Stomach smooth muscle (tissue), 2 donors: Measurements from ENCODE around the gene ABCC3.

ENCODE experiments used
- H3K27ac ChIP-seq: one replicate; pipeline ENCODE4 v1.7.0; 2013; ENCODE audit warnings: mild to moderate bottlenecking, low read length, inconsistent platforms
- H3K27me3 ChIP-seq, 2 donors: one replicate each; pipeline ENCODE4 v1.7.0; 2013; ENCODE audit warnings: low read length in 2 of 2; ENCODE audit not compliant: insufficient read depth in 2 of 2, control insufficient read depth in 1 of 2
- H3K36me3 ChIP-seq, 2 donors: one replicate each; pipeline ENCODE4 v1.7.0; 2013; ENCODE audit warnings: low read length in 2 of 2; ENCODE audit not compliant: control insufficient read depth in 2 of 2, insufficient read depth in 2 of 2
- H3K4me1 ChIP-seq: one replicate; pipeline ENCODE4 v1.7.0; 2013; ENCODE audit warnings: low read length; ENCODE audit not compliant: control insufficient read depth, insufficient read depth
- H3K4me3 ChIP-seq, 2 donors: one replicate each; pipeline ENCODE4 v1.7.0; 2013; ENCODE audit warnings: low read length in 2 of 2
- H3K9ac ChIP-seq, 2 donors: one replicate each; pipeline ENCODE4 v1.7.0; 2013; ENCODE audit warnings: low read length in 2 of 2, mild to moderate bottlenecking in 1 of 2
- H3K9me3 ChIP-seq, 2 donors: one replicate each; pipeline ENCODE4 v1.7.0; 2013; ENCODE audit warnings: low read length in 2 of 2; ENCODE audit not compliant: control insufficient read depth in 2 of 2
- donor health status: healthy.
- donor health status: Pancreatic carcinoma.

ABCC3 gene

DNA sequence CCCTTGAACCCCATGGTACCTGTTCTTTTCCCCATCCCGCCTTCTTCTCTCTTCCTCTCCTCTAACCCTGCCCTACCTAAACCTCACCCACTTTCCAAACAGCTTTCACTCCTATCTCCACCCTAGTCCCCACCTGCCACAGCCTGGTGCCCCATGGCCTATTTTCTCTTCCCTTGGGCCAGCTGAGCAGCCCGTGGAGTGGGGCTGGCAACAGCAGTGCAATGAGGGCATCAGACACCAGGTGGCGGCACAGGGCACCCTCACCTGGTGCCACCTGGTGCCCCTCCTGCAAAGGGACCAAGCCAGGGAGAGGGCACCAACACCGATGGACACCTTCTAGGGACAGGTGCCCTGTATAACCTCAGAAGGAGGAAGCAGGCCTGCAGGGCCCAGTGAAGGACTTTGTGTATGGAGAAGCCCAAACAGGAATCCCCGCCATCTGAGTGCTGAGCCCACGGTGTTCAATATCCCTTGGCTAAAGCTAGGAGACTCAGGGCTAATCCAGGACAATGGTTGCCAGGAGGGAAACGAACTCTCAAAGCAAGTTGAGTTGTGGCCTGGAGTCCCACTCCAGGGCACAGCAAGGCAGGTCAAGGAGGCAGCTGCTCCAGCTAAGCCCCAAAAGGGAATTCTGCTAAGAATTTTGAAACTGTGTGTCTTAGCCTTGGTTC is 4.0 kb upstream of the ABCC3 start:
- peaks cover 13% of the 10 kb centered on the region for H3K4me1 ChIP-seq
- no peak overlapping the region for H3K4me3 ChIP-seq
- no peaks in the 10 kb centered on the region for H3K36me3 ChIP-seq
- peaks cover 16 to 38% of the 10 kb centered on the region in 2 donors for H3K27me3 ChIP-seq
- no peak overlapping the region for H3K9ac ChIP-seq
- H3K27ac ChIP-seq: no peak overlapping the region
- no peaks in the 10 kb centered on the region for H3K9me3 ChIP-seq

DNA sequence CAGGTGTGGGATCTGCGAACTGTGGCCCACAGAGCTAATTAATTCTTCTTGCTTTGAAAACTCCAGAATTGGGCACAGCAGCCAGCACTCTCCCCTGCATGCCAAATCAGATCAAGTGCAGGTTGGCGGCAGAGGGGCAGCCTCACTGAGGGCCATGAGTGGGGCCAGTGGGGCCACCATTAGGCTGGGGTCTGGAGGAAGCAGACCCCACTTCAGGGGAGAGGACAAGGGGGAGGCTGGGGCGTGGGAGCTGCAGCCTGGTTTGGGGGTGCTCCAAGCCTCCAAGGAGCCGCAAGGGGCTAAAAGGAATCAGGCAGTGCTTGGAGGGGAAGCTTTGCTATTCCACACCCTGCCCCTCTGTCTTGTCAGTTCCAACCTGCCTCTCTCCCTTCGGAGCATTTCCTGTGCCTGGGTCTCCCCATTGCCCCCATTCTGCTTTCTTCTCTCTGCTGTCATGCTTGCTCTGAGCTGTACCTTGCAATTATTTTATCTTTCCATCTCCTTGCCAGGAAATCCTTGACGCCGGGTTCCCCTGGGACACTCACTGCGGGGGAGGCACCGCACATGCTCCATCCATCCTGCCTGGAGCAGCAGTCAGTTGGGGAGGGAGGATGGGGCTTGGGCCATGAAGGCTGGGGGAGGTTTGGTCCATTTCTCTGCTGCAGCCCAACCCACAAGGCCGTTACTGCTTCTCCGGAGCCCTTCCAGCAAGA is 3.3 kb upstream of the ABCC3 start:
- Histone ChIP-seq H3K27ac (no peak overlapping the region), H3K4me1 (peaks cover 11% of the 10 kb centered on the region), H3K9ac (no peak overlapping the region), H3K9me3 (no peaks in the 10 kb centered on the region), H3K36me3 (no peaks in the 10 kb centered on the region), H3K4me3 (no peak overlapping the region), H3K27me3 (peaks cover 20 to 45% of the 10 kb centered on the region in 2 donors)

DNA sequence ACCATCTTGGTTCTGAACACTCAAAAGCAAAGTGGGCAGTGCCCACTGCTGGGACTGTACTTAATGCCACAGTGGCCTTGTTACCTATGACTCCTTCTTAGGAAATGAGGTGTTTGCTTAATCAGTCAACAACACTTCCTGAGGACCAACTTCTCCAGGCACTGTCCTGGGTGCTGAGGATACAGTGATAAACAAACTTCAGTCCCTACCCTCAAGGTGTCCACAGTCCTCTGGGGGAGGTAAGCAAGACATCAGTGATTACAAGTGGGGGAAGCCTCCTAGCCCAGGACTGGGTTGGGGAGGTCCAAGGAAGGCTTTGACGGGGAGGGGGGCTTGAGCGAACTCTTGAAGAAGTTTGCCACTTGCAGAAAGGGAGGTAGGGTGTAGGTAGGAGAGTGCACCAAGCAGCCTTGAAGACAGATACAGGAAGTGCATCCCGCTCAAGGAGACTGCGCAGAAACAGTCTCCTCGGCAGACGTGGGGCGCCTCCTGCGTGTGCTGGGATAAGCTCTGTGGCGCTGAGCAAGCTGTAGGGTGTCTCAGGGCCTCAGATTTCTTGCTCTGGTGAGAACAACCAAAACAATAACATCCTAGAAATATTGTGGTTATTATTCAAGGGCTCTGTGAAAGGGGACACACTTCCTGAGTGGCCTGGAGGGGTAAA is 2.6 kb upstream of the ABCC3 start:
- Histone ChIP-seq H3K27ac (no peak overlapping the region), H3K27me3 (peaks cover 24 to 51% of the 10 kb centered on the region in 2 donors), H3K4me1 (peaks cover 11% of the 10 kb centered on the region)

DNA sequence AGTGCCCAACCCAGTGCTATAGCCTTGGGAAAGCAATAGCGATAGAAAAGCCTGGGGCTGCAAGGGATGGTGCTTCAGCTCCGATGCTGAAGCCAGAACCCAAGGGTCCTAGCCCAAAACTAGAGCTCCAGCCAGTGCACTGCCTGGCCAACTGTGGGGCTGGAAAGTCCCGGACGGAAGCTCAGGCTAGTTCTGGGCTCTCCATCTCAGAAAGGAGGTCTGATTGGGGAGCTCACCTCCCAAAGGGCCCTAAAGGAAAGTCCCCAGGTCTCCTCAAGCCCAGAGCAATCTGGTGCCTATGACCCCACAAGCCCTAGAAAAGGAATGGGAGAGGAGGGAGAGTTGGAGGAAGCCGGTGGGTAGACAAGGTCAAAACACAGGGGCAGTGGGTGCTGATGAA is 2.0 kb upstream of the ABCC3 start:
- no peak overlapping the region for H3K9ac ChIP-seq
- H3K4me3 ChIP-seq: no peak overlapping the region
- no peaks in the 10 kb centered on the region for H3K36me3 ChIP-seq
- no peaks in the 10 kb centered on the region for H3K9me3 ChIP-seq
- H3K27ac ChIP-seq: no peak overlapping the region
- H3K27me3 ChIP-seq: peaks cover 25 to 48% of the 10 kb centered on the region in 2 donors
- peaks cover 11% of the 10 kb centered on the region for H3K4me1 ChIP-seq

More for the DNA sequence above, 2.6 kb upstream of the ABCC3 start:
- no peak overlapping the region for H3K9ac ChIP-seq
- H3K9me3 ChIP-seq: no peaks in the 10 kb centered on the region
- no peak overlapping the region for H3K4me3 ChIP-seq
- H3K36me3 ChIP-seq: no peaks in the 10 kb centered on the region

DNA sequence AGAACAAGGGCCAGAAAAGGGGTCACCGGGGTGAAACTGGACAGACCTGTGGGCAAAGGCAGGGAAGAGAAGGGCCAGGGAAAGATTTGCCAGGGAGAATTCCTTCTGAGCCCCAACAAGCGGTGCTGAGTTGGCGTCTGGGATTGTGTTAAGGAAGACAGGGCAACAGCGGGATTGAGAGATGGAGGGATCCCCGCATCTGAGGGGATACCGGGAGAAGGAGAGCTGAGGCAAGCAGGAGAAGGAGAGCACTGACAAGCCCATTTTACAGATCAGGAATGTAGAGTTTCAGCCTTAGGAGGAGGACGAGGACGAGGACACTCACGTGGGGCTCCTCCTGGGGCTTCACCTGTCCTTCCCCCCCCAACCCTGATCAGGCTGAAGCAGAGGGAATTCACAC is 998 bp upstream of the ABCC3 start:
- Histone ChIP-seq H3K9me3 (no peaks in the 10 kb centered on the region), H3K9ac (no peak overlapping the region)

DNA sequence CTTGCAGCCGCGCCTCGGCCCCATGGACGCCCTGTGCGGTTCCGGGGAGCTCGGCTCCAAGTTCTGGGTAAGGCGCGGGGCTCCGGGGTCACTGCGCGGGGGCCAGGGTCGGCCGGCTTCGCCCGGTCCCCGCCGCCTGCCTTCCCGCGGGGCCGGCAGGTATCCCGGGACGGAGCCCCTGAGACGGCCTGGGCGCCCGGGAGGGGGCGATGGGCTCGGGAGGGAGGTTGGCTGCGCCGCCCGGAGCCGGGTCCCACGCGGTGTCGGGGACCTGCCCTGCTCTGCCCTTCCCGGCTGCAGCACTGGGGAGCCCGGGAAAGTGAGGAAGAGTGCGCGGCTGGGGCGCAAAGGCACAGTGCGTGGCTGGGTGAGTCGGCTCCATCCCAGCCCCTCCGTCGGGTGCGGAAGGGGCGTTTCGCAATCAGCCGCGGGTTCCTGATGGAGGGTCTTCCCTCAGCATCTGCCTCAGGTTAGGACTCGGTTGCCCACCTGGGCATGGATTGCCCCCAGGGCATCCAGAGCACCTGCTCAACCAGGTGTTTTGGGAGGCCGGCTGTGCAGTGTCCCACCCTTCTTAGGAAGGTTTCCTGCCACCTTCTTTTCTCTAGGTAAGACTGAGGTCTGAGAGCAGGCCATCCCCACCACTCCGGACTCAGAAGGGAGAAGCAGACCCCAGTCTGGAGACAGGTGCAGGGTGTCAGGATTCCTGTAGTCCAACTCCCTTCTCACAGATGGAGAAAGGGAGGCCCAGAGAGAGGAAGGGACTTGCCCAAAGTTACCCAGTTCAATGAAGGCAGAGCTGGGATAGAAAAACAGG is 442 bp downstream of the ABCC3 start:
- Histone ChIP-seq H3K4me1 (peaks cover 24% of the 10 kb centered on the region), H3K27ac (no peak overlapping the region), H3K36me3 (no peaks in the 10 kb centered on the region), H3K4me3 (peak overlapping the region; percentile 34 to 69), H3K9ac (no peak overlapping the region), H3K9me3 (no peaks in the 10 kb centered on the region), H3K27me3 (peaks cover 16 to 35% of the 10 kb centered on the region in 2 donors)

More for the DNA sequence above, 998 bp upstream of the ABCC3 start:
- H3K4me1 ChIP-seq: peaks cover 13% of the 10 kb centered on the region
- H3K36me3 ChIP-seq: no peaks in the 10 kb centered on the region
- H3K27me3 ChIP-seq: peaks cover 19 to 38% of the 10 kb centered on the region in 2 donors
- no peak overlapping the region for H3K27ac ChIP-seq
- no peak overlapping the region for H3K4me3 ChIP-seq

DNA sequence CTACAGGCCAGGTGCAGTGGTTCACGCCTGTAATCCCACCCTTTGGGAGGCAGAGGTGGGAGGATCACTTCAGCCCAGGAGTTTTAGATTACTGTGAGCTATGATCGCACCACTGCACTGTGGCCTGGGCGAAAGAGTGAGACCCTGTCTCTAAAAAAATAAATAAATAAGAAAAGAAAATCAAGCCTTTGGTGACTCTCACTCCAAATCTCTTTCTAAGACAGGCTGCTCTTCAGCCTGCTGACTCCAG is 976 bp downstream of the ABCC3 start:
- Histone ChIP-seq H3K4me1 (peaks cover 24% of the 10 kb centered on the region), H3K36me3 (no peaks in the 10 kb centered on the region), H3K9ac (no peak overlapping the region), H3K9me3 (no peaks in the 10 kb centered on the region), H3K27ac (no peak overlapping the region), H3K27me3 (peaks cover 16 to 34% of the 10 kb centered on the region in 2 donors), H3K4me3 (no peak overlapping the region)

DNA sequence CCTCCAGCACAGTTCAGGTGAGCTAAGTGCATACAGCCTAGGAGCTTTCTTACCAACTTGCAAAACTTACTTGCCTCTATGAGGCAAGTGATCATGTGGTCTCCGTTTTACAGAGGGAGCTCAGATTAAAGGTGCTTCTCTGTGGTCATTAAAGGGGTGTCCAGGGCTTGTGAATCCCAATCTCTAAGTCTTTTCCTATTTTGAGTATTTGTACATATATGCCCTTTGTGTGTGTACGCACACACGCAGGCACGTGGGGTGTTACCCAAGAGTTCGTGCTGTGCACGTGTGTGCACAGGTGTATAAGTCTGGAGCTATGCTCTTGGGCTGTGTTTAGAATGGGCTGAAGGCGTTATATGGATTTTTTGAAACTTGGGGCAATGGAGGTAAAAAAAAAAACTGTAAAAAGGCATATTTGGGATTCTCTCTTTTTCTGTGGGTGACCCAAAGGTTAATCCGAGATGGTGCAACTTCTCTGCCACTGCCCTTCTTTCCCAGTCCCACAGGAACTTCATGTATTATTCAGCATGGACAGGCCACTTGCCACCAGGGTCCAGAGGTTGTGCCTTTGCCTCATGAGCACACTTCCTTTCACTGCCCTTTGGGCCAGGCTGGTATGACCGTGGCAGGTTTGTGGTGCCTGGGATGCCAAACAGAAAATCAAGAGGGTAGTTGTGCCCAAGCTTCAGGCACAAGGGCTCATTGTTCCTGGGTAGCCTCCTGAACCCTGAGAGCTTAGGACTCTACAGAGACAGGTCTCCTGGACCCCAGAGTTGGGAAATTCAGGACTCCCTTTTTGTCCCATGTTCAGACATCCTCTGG is 1.5 kb downstream of the ABCC3 start:
- H3K9ac ChIP-seq: no peak overlapping the region
- peaks cover 24% of the 10 kb centered on the region for H3K4me1 ChIP-seq
- H3K9me3 ChIP-seq: no peaks in the 10 kb centered on the region
- H3K4me3 ChIP-seq: no peak overlapping the region
- H3K36me3 ChIP-seq: no peaks in the 10 kb centered on the region
- H3K27ac ChIP-seq: no peak overlapping the region
- peaks cover 16 to 34% of the 10 kb centered on the region in 2 donors for H3K27me3 ChIP-seq

DNA sequence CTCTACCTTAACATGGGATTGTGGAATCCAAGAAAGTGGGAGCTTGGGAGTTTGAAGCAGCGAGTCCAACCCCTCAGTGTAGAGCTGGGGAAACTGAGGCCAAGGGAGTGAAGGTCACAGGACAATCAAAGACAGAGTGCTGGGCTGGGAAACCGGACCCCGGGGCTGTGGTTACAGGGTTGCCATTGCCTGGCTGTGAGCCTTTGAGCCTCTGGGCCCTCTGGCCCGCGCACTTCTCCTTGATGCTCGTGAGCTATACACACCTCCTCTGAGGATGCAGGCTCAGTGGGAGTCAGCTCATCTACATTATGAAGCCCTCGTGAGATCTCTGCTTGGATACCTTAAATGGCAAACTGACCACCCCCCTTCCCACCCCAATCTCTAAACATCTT is 2.1 kb downstream of the ABCC3 start:
- H3K27me3 ChIP-seq: peaks cover 16 to 34% of the 10 kb centered on the region in 2 donors
- H3K9ac ChIP-seq: no peak overlapping the region

More for the DNA sequence above, 2.1 kb downstream of the ABCC3 start:
- Histone ChIP-seq H3K4me1 (peaks cover 24% of the 10 kb centered on the region), H3K27ac (no peak overlapping the region), H3K36me3 (no peaks in the 10 kb centered on the region), H3K9me3 (no peaks in the 10 kb centered on the region), H3K4me3 (no peak overlapping the region)
